Loucy (cell line): ENCODE results near the gene NKAIN4.

Experiments used
- EZH2phosphoT487 ChIP-seq: fragments of 200-600 bp; IDR thresholded peaks from 2 replicates; pipeline ENCODE4 v1.6.1; 2018; ENCODE audit warnings: antibody characterized with exemption, mild to moderate bottlenecking, moderate library complexity, borderline replicate concordance
- TF ChIP-seq, protein P1 (sequence below): fragments of 200-600 bp; sonication (generic); conservative IDR thresholded peaks from 2 replicates; pipeline ENCODE4 v1.5.1; 2014; ENCODE audit warnings: mild to moderate bottlenecking, antibody characterized with exemption, low read length

DNA sequence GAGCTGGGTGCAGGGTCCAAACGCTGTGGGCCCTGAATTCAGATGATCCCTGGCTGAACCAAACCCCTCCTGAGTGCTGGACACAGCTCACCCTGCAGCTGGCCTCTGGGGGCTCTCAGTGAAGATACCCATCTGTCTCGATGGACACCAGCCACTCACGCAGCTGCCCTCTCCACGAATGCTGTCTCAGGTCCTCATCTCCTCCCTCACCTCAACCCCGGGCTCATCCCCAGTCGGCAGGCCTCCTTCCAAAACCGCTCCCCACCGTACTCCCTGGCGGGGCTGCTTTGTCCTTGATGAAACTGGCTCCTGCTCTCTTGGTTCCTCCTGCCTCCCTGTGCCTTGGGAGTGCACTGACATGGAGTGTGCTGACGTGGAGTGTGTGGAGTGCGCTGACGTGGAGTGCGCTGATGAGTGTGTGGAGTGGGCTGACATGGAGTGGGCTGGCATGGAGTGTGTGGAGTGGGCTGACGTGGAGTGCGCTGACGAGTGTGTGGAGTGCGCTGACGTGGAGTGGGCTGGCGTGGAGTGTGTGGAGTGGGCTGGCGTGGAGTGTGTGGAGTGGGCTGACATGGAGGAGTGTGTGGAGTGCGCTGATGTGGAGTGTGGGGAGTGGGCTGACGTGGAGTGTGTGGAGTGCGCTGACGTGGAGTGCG is 34.3 kb downstream of the NKAIN4 start:
- TF ChIP-seq, protein P1, sequence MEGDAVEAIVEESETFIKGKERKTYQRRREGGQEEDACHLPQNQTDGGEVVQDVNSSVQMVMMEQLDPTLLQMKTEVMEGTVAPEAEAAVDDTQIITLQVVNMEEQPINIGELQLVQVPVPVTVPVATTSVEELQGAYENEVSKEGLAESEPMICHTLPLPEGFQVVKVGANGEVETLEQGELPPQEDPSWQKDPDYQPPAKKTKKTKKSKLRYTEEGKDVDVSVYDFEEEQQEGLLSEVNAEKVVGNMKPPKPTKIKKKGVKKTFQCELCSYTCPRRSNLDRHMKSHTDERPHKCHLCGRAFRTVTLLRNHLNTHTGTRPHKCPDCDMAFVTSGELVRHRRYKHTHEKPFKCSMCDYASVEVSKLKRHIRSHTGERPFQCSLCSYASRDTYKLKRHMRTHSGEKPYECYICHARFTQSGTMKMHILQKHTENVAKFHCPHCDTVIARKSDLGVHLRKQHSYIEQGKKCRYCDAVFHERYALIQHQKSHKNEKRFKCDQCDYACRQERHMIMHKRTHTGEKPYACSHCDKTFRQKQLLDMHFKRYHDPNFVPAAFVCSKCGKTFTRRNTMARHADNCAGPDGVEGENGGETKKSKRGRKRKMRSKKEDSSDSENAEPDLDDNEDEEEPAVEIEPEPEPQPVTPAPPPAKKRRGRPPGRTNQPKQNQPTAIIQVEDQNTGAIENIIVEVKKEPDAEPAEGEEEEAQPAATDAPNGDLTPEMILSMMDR: no peak
- no peak for TF ChIP-seq EZH2phosphoT487
